HEK293 (cell line): ENCODE measurements around the gene SNCB.

ENCODE experiments used
- CTCF ChIA-PET: fragments of 350-600 bp; formaldehyde crosslinking; extraction: SDS; loops from one replicate; lab custom pipeline; 2021; ENCODE audit warnings: antibody characterized with exemption; lab: Yijun Ruan, JAX
- POLR2A ChIA-PET: fragments of 300-600 bp; formaldehyde crosslinking; extraction: SDS; loops from one replicate; lab custom pipeline; 2020; ENCODE audit warnings: antibody characterized with exemption, inconsistent platforms; lab: Yijun Ruan, JAX
- H3K27ac ChIP-seq: fragments of 200-500 bp; sonication (Bioruptor generic); 2 replicates; pipeline ENCODE4 v1.5.1; 2014; ENCODE audit warnings: low read depth, low read length, control low read depth, inconsistent platforms; ENCODE audit errors: extremely low read depth
- H3K36me3 ChIP-seq, 2 experiments: fragments of 200-500 bp in 1 of 2; sonication (Bioruptor generic) in 1 of 2; 1 replicate in 1 of 2; 2 replicates in 1 of 2; pipeline ENCODE4 v1.5.1; 2014 to 2017; ENCODE audit warnings: inconsistent platforms in 2 of 2, low read length in 2 of 2; ENCODE audit not compliant: control insufficient read depth in 2 of 2, insufficient read depth in 1 of 2
- H3K4me1 ChIP-seq: fragments of 200-500 bp; sonication (Bioruptor generic); 2 replicates; pipeline ENCODE4 v1.5.1; 2014; ENCODE audit warnings: mild to moderate bottlenecking, low read length, inconsistent platforms; ENCODE audit not compliant: control insufficient read depth, insufficient read depth
- H3K4me3 ChIP-seq: 2 replicates; pipeline ENCODE4 v1.5.1; 2011; ENCODE audit warnings: low read depth, mild to moderate bottlenecking, control low read depth, low read length, moderate library complexity
- H3K9me3 ChIP-seq: fragments of 200-500 bp; sonication (Bioruptor generic); 2 replicates; pipeline ENCODE4 v1.5.1; 2014; ENCODE audit warnings: low read depth, low read length, inconsistent platforms; ENCODE audit not compliant: control insufficient read depth, insufficient read depth
- ELK4 ChIP-seq: IDR thresholded peaks from 2 replicates; pipeline ENCODE4 v1.6.1; 2011; ENCODE audit warnings: mild to moderate bottlenecking, low read depth, low read length, borderline replicate concordance
- GFI1B ChIP-seq: fragments of 450-650 bp; formaldehyde crosslinking; IDR thresholded peaks from 2 replicates; pipeline ENCODE4 v1.5.1; 2016; ENCODE audit warnings: missing biosample characterization, missing genetic modification characterization
- GLI2 ChIP-seq: fragments of 450-650 bp; formaldehyde crosslinking; IDR thresholded peaks from 2 replicates; pipeline ENCODE4; 2017; ENCODE audit warnings: missing biosample characterization, missing genetic modification characterization, low read depth, borderline replicate concordance
- KLF1 ChIP-seq: fragments of 450-650 bp; formaldehyde crosslinking; IDR thresholded peaks from 2 replicates; pipeline ENCODE4 v1.5.1; 2016; ENCODE audit warnings: missing biosample characterization, missing genetic modification characterization
- MZF1 ChIP-seq: fragments of 450-650 bp; formaldehyde crosslinking; IDR thresholded peaks from 2 replicates; pipeline ENCODE4 v1.5.1; 2017; ENCODE audit warnings: missing biosample characterization, missing genetic modification characterization, borderline replicate concordance
- OVOL3 ChIP-seq: fragments of 450-650 bp; formaldehyde crosslinking; IDR thresholded peaks from 2 replicates; pipeline ENCODE4 v1.5.1; 2016; ENCODE audit warnings: missing biosample characterization, missing genetic modification characterization
- ZIC2 ChIP-seq: fragments of 450-650 bp; formaldehyde crosslinking; IDR thresholded peaks from 2 replicates; pipeline ENCODE4 v1.5.1; 2016; ENCODE audit warnings: missing biosample characterization, missing genetic modification characterization
- ZNF138 ChIP-seq: fragments of 450-650 bp; formaldehyde crosslinking; IDR thresholded peaks from 2 replicates; pipeline ENCODE4 v1.5.1; 2016; ENCODE audit warnings: missing biosample characterization, missing genetic modification characterization, borderline replicate concordance
- ZNF16 ChIP-seq: fragments of 450-650 bp; formaldehyde crosslinking; IDR thresholded peaks from 2 replicates; pipeline ENCODE4 v1.5.1; 2016; ENCODE audit warnings: low read depth, missing biosample characterization, missing genetic modification characterization
- ZNF169 ChIP-seq: fragments of 450-650 bp; formaldehyde crosslinking; IDR thresholded peaks from 2 replicates; pipeline ENCODE4 v1.5.1; 2016; ENCODE audit warnings: missing biosample characterization, missing genetic modification characterization
- ZNF2 ChIP-seq: fragments of 450-650 bp; formaldehyde crosslinking; IDR thresholded peaks from 2 replicates; pipeline ENCODE4 v1.5.1; 2016; ENCODE audit warnings: missing biosample characterization, missing genetic modification characterization
- ZNF324 ChIP-seq: fragments of 450-650 bp; formaldehyde crosslinking; IDR thresholded peaks from 2 replicates; pipeline ENCODE4 v1.5.1; 2016; ENCODE audit warnings: missing biosample characterization, missing genetic modification characterization
- ZNF518A ChIP-seq: fragments of 450-650 bp; formaldehyde crosslinking; conservative IDR thresholded peaks from 2 replicates; pipeline ENCODE4 v1.5.1; 2016; ENCODE audit warnings: low read depth, missing biosample characterization, missing genetic modification characterization
- ZNF561 ChIP-seq: fragments of 450-650 bp; IDR thresholded peaks from 2 replicates; pipeline ENCODE4 v1.5.1; 2018; ENCODE audit warnings: missing biosample characterization, missing genetic modification characterization, borderline replicate concordance
- ZNF585B ChIP-seq: fragments of 450-650 bp; formaldehyde crosslinking; IDR thresholded peaks from 2 replicates; pipeline ENCODE4 v1.5.1; 2016; ENCODE audit warnings: missing biosample characterization, missing genetic modification characterization
- ZNF629 ChIP-seq: fragments of 450-650 bp; formaldehyde crosslinking; IDR thresholded peaks from 2 replicates; pipeline ENCODE4 v1.5.1; 2017; ENCODE audit warnings: missing biosample characterization, missing genetic modification characterization
- ZNF645 ChIP-seq: fragments of 450-650 bp; formaldehyde crosslinking; IDR thresholded peaks from 2 replicates; pipeline ENCODE4; 2016; ENCODE audit warnings: missing biosample characterization, missing genetic modification characterization
- ZNF660 ChIP-seq: fragments of 450-650 bp; IDR thresholded peaks from 2 replicates; pipeline ENCODE4 v1.5.1; 2018; ENCODE audit warnings: missing biosample characterization, mild to moderate bottlenecking, missing genetic modification characterization
- ZNF664 ChIP-seq: fragments of 450-650 bp; formaldehyde crosslinking; IDR thresholded peaks from 2 replicates; pipeline ENCODE4 v1.5.1; 2016; ENCODE audit warnings: missing biosample characterization, missing genetic modification characterization
- ZNF707 ChIP-seq: fragments of 450-650 bp; formaldehyde crosslinking; IDR thresholded peaks from 2 replicates; pipeline ENCODE4 v1.5.1; 2016; ENCODE audit warnings: missing biosample characterization, missing genetic modification characterization
- ZNF768 ChIP-seq: fragments of 450-650 bp; formaldehyde crosslinking; IDR thresholded peaks from 2 replicates; pipeline ENCODE4 v1.5.1; 2018; ENCODE audit warnings: missing biosample characterization, mild to moderate bottlenecking, missing genetic modification characterization

The SNCB gene

GRCh38 chr5:176671399-176671798, 41.1 kb upstream of the SNCB start:
- H3K4me1 ChIP-seq: no peaks in the 10 kb centered on the region
- POLR2A ChIA-PET: no interaction called here
- no peak for TF ChIP-seq GLI2
- no peak for TF ChIP-seq ZNF629 (tag by site-specific recombination)
- TF ChIP-seq KLF1 (tag by site-specific recombination): peak; percentile 80
- TF ChIP-seq ZNF664 (tag by site-specific recombination): no peak
- 0 out of 2 replicates have a peak, but pooled peaks have one; percentile 12 for TF ChIP-seq ZIC2
- no peak for TF ChIP-seq ZNF16
- no peak for TF ChIP-seq ELK4
- no peak for TF ChIP-seq ZNF2
- no peak for TF ChIP-seq ZNF138
- no peak for TF ChIP-seq ZNF660 (tag by site-specific recombination)
- no peak for TF ChIP-seq ZNF324 (tag by site-specific recombination)
- TF ChIP-seq ZNF768: no peak
- TF ChIP-seq ZNF585B (tag by site-specific recombination): no peak
- TF ChIP-seq GFI1B: no peak
- no peak for TF ChIP-seq ZNF169
- TF ChIP-seq ZNF561 (tag by site-specific recombination): no peak
- no peak for TF ChIP-seq ZNF518A (tag by site-specific recombination)
- TF ChIP-seq, all 188 proteins: peak for 2
- Histone ChIP-seq H3K36me3 (no peaks in the 10 kb centered on the region), H3K9me3 (no peaks in the 10 kb centered on the region), H3K4me3 (no peak overlapping the region), H3K27ac (no peak overlapping the region)
- CTCF ChIA-PET: no interaction called here

- no peaks in the 10 kb centered on the region for H3K36me3 ChIP-seq
- H3K27ac ChIP-seq: no peak overlapping the region
- CTCF ChIA-PET: interaction anchor here (0.8 to 2.2 kb wide), 2 partner anchors 10 to 253 kb away, joined by 3 to 14 read pairs; no protein-coding TSS in a partner anchor
- H3K4me3 ChIP-seq: no peak overlapping the region
- no peak for TF ChIP-seq ZNF645 (tag by site-specific recombination)
- no peak for TF ChIP-seq ZNF707
- TF ChIP-seq ZNF324 (tag by site-specific recombination): no peak
- no peak for TF ChIP-seq MZF1
- TF ChIP-seq OVOL3 (tag by site-specific recombination): no peak
- TF ChIP-seq, all 188 proteins: peak for 0
- POLR2A ChIA-PET: no interaction called here
- no peaks in the 10 kb centered on the region for H3K4me1 ChIP-seq
- no peaks in the 10 kb centered on the region for H3K9me3 ChIP-seq
Measured at GRCh38 chr5:176670449-176670848, 40.1 kb upstream of the SNCB start.
